Body of pancreas (tissue), 4 donors: ENCODE results near the gene SLC25A41.

Experiments
- POLR2A ChIP-seq, 3 donors: fragments of 450-650 bp; IDR thresholded peaks; one replicate each; pipeline ENCODE4 v1.6.1; 2016; ENCODE audit warnings: antibody characterized with exemption in 3 of 3, mild to moderate bottlenecking in 2 of 3
- TF ChIP-seq, protein P1 (sequence below), 7 experiments: fragments of 450-650 bp in 4 of 7; fragments of 200-600 bp in 3 of 7; sonication (generic) in 3 of 7; IDR thresholded peaks; one replicate each; pipeline ENCODE4 v1.5.1; 2016 to 2019; ENCODE audit warnings: antibody characterized with exemption in 7 of 7

DNA sequence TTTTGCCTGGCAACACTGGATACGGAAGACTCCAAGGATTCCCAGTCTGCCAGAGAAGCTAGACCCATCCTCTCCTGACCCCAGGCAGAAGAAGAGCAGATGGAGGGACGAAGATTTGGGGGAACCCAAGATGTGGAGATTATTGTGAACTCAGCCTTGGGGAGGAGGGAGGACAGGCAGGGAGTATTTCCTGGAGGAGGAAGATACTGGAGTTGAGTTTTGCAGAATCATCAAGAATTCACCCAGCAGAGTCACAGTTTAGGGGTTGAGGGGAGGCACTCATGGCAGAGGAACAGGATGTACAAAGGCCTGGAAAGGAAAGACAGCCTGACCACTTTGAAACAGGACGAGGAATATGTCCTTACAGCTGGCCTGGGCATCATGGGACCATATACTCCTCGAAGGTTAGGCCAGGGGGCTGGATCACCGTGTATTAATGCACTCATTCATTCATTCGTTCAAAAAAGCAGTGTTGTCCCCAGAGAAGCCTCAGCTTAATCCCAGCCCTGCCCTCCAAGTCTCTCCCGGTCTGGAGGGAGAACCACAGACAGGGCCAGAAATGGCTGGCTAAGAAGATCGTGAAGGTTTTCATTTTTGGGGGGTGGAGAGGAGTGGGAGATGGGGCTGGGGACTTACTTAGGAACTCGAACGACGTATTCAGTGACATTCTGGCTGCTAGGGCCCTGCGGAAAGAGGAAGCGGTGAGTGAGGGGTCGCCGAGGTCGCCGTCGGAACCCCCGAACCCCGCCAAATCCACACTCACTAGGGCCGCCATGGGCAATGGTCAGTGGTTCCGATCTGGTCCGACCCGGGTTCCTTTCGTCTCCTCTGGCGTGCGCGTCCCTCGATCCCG lies 41.1 kb downstream of the SLC25A41 start:
- TF ChIP-seq, protein P1, sequence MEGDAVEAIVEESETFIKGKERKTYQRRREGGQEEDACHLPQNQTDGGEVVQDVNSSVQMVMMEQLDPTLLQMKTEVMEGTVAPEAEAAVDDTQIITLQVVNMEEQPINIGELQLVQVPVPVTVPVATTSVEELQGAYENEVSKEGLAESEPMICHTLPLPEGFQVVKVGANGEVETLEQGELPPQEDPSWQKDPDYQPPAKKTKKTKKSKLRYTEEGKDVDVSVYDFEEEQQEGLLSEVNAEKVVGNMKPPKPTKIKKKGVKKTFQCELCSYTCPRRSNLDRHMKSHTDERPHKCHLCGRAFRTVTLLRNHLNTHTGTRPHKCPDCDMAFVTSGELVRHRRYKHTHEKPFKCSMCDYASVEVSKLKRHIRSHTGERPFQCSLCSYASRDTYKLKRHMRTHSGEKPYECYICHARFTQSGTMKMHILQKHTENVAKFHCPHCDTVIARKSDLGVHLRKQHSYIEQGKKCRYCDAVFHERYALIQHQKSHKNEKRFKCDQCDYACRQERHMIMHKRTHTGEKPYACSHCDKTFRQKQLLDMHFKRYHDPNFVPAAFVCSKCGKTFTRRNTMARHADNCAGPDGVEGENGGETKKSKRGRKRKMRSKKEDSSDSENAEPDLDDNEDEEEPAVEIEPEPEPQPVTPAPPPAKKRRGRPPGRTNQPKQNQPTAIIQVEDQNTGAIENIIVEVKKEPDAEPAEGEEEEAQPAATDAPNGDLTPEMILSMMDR (IDR thresholded peaks at IDR 0.05) = no peak
- TF ChIP-seq POLR2A (IDR thresholded peaks at IDR 0.05) = no peak
